Uterus (tissue), 2 donors: ENCODE results near the gene CSNK1A1L.

Experiments
- POLR2A ChIP-seq, 2 donors: fragments of 450-650 bp; IDR thresholded peaks; one replicate each; pipeline ENCODE4 v1.6.1; 2016; ENCODE audit warnings: antibody characterized with exemption in 2 of 2, mild to moderate bottlenecking in 1 of 2, moderate library complexity in 1 of 2
- TF ChIP-seq, protein P1 (sequence below), 4 experiments: fragments of 200-600 bp in 2 of 4; fragments of 450-650 bp in 2 of 4; sonication (generic) in 2 of 4; IDR thresholded peaks; one replicate each; pipeline ENCODE4 v1.5.1; 2016 to 2019; ENCODE audit warnings: antibody characterized with exemption in 4 of 4, mild to moderate bottlenecking in 2 of 4, moderate library complexity in 1 of 4

GRCh38 chr13:37129866-37130265 lies 24.4 kb upstream of the CSNK1A1L start:
- TF ChIP-seq, protein P1, sequence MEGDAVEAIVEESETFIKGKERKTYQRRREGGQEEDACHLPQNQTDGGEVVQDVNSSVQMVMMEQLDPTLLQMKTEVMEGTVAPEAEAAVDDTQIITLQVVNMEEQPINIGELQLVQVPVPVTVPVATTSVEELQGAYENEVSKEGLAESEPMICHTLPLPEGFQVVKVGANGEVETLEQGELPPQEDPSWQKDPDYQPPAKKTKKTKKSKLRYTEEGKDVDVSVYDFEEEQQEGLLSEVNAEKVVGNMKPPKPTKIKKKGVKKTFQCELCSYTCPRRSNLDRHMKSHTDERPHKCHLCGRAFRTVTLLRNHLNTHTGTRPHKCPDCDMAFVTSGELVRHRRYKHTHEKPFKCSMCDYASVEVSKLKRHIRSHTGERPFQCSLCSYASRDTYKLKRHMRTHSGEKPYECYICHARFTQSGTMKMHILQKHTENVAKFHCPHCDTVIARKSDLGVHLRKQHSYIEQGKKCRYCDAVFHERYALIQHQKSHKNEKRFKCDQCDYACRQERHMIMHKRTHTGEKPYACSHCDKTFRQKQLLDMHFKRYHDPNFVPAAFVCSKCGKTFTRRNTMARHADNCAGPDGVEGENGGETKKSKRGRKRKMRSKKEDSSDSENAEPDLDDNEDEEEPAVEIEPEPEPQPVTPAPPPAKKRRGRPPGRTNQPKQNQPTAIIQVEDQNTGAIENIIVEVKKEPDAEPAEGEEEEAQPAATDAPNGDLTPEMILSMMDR (IDR thresholded peaks at IDR 0.05): no peak
- TF ChIP-seq POLR2A (IDR thresholded peaks at IDR 0.05): no peak
